Neural progenitor cell (in vitro differentiated cells): ENCODE measurements around the gene UROC1. TPM values are rescaled to one million over a fixed set of nuclear protein-coding genes. Genes with fewer than 3 reads are reported as not detected.

Experiments used
- DNase-seq: peaks from one replicate; pipeline ENCODE4 v3.0.0-alpha.2; 2016; ENCODE audit warnings: low spot score
- H2AFZ ChIP-seq: fragments of 200-600 bp; sonication (generic); replicated peaks from 2 replicates; pipeline ENCODE4 v1.6.1; 2016; ENCODE audit warnings: antibody characterized with exemption
- H3F3A ChIP-seq: fragments of 200-600 bp; sonication (generic); 2 replicates; pipeline ENCODE4 v1.6.1; 2016; ENCODE audit warnings: antibody characterized with exemption, low read depth
- H3K27ac ChIP-seq: fragments of 200-600 bp; sonication (generic); 2 replicates; pipeline ENCODE4 v1.5.1; 2016; ENCODE audit warnings: mild to moderate bottlenecking
- H3K27me3 ChIP-seq: fragments of 200-600 bp; sonication (generic); 2 replicates; pipeline ENCODE4 v1.6.1; 2016; ENCODE audit warnings: mild to moderate bottlenecking, moderate library complexity
- H3K36me3 ChIP-seq: fragments of 200-600 bp; sonication (generic); 2 replicates; pipeline ENCODE4 v1.5.1; 2016
- H3K4me1 ChIP-seq: fragments of 200-600 bp; sonication (generic); 2 replicates; pipeline ENCODE4 v1.6.1; 2016; ENCODE audit warnings: mixed run types
- H3K4me2 ChIP-seq: fragments of 200-600 bp; sonication (generic); 2 replicates; pipeline ENCODE4 v1.6.1; 2016
- H3K4me3 ChIP-seq: fragments of 200-600 bp; sonication (generic); 2 replicates; pipeline ENCODE4 v1.5.1; 2016
- H3K79me2 ChIP-seq: fragments of 200-600 bp; sonication (generic); 2 replicates; pipeline ENCODE4 v1.6.1; 2016; ENCODE audit warnings: low read depth
- H3K9ac ChIP-seq: fragments of 200-600 bp; sonication (generic); 2 replicates; pipeline ENCODE4 v1.6.1; 2016
- H3K9me3 ChIP-seq: fragments of 200-600 bp; sonication (generic); 2 replicates; pipeline ENCODE4 v1.5.1; 2016; ENCODE audit warnings: low read depth
- H4K20me1 ChIP-seq: fragments of 200-600 bp; sonication (generic); 2 replicates; pipeline ENCODE4 v1.6.1; 2016; ENCODE audit warnings: low read depth
- H3K27ac Mint-ChIP-seq: 3 replicates; pipeline ENCODE4 v1.8.0; 2021; ENCODE audit warnings: mixed read lengths
- H3K27me3 Mint-ChIP-seq: 2 replicates; pipeline ENCODE4 v1.8.0; 2022; ENCODE audit warnings: low read depth, mild to moderate bottlenecking, inconsistent platforms, moderate library complexity, mixed read lengths; ENCODE audit not compliant: insufficient read depth
- H3K36me3 Mint-ChIP-seq: 3 replicates; pipeline ENCODE4 v1.8.0; 2021; ENCODE audit warnings: mixed read lengths
- H3K4me1 Mint-ChIP-seq: 3 replicates; pipeline ENCODE4 v1.8.0; 2021; ENCODE audit warnings: mixed read lengths
- H3K4me3 Mint-ChIP-seq: 3 replicates; pipeline ENCODE4 v1.8.0; 2021; ENCODE audit warnings: mild to moderate bottlenecking, moderate library complexity, mixed read lengths
- H3K9me3 Mint-ChIP-seq: 3 replicates; pipeline ENCODE4 v1.8.0; 2020; ENCODE audit warnings: mixed read lengths
- CTCF ChIP-seq: fragments of 200-600 bp; sonication (generic); IDR thresholded peaks from 2 replicates; pipeline ENCODE4 v1.5.1; 2017; ENCODE audit warnings: antibody characterized with exemption, mild to moderate bottlenecking
- EZH2 ChIP-seq: fragments of 200-600 bp; sonication (generic); IDR thresholded peaks from 2 replicates; pipeline ENCODE4 v1.6.1; 2017; ENCODE audit warnings: antibody characterized with exemption, mild to moderate bottlenecking, moderate library complexity
- EZH2phosphoT487 ChIP-seq: fragments of 200-600 bp; sonication (generic); IDR thresholded peaks from 2 replicates; pipeline ENCODE4 v1.6.1; 2017; ENCODE audit warnings: antibody characterized with exemption
- total RNA-seq: library from RNA; depleted of rRNA; stranded (reverse); fragments of >200 nt; gene quantifications from 2 replicates; pipeline ENCODE4 v1.2.3, GENCODE V29; 2015; ENCODE audit warnings: low replicate concordance

UROC1 gene
- total RNA-seq, 1 donor from 2014 or later = not detected

GRCh38 chr3:126491221-126492013 is 26.2 kb downstream of the UROC1 start:
- Histone ChIP-seq H2AFZ (no peak overlapping the region), H3K4me3 (no peak overlapping the region), H3K27me3 (no peaks in the 10 kb centered on the region), H3K27ac (no peak overlapping the region), H3K9me3 (no peaks in the 10 kb centered on the region), H3K9ac (no peak overlapping the region), H3K4me2 (no peak overlapping the region), H3F3A (no peaks in the 10 kb centered on the region), H3K79me2 (no peaks in the 10 kb centered on the region), H4K20me1 (no peaks in the 10 kb centered on the region), H3K36me3 (no peaks in the 10 kb centered on the region), H3K4me1 (peaks cover 5% of the 10 kb centered on the region)
- Mint-ChIP-seq H3K4me3 (no peak overlapping the region), H3K4me1 (peaks cover 33% of the 10 kb centered on the region), H3K9me3 (no peaks in the 10 kb centered on the region), H3K27me3 (peaks cover 10% of the 10 kb centered on the region), H3K27ac (peak overlapping the region; percentile 95), H3K36me3 (no peaks in the 10 kb centered on the region)
- TF ChIP-seq EZH2phosphoT487 (no peak), CTCF (no peak), EZH2 (no peak)
- DNase-seq = no peak

- no peaks in the 10 kb centered on the region for H3K27me3 ChIP-seq
- H3F3A ChIP-seq = no peaks in the 10 kb centered on the region
- H3K4me1 ChIP-seq = peaks cover 5% of the 10 kb centered on the region
- Mint-ChIP-seq H3K27ac (no peak overlapping the region), H3K9me3 (no peaks in the 10 kb centered on the region), H3K27me3 (peaks cover 10% of the 10 kb centered on the region), H3K4me3 (no peak overlapping the region), H3K36me3 (no peaks in the 10 kb centered on the region), H3K4me1 (peaks cover 38% of the 10 kb centered on the region)
- no peak overlapping the region for H3K4me2 ChIP-seq
- H3K79me2 ChIP-seq = no peaks in the 10 kb centered on the region
- peak; percentile 31 for TF ChIP-seq CTCF
- TF ChIP-seq EZH2 = no peak
- no peak overlapping the region for H3K27ac ChIP-seq
- no peaks in the 10 kb centered on the region for H4K20me1 ChIP-seq
- DNase-seq = peak; percentile 50
- H3K36me3 ChIP-seq = no peaks in the 10 kb centered on the region
- H3K9ac ChIP-seq = no peak overlapping the region
- no peak overlapping the region for H3K4me3 ChIP-seq
- H3K9me3 ChIP-seq = no peaks in the 10 kb centered on the region
- no peak overlapping the region for H2AFZ ChIP-seq
Observed at GRCh38 chr3:126490619-126491018, 27.0 kb downstream of the UROC1 start.

- no peak overlapping the region for H2AFZ ChIP-seq
- H3K4me3 Mint-ChIP-seq = peak overlapping the region; percentile 42
Observed at GRCh38 chr3:126488886-126489569, 28.5 kb downstream of the UROC1 start.

More at GRCh38 chr3:126488886-126489569, 28.5 kb downstream of the UROC1 start:
- Histone ChIP-seq H3K27me3 (no peaks in the 10 kb centered on the region), H3K4me2 (no peak overlapping the region), H3K36me3 (no peaks in the 10 kb centered on the region), H3F3A (no peaks in the 10 kb centered on the region), H3K9ac (no peak overlapping the region), H3K27ac (no peak overlapping the region), H3K4me3 (no peak overlapping the region), H3K79me2 (no peaks in the 10 kb centered on the region), H3K4me1 (peaks cover 2% of the 10 kb centered on the region), H4K20me1 (no peaks in the 10 kb centered on the region), H3K9me3 (no peaks in the 10 kb centered on the region)
- Mint-ChIP-seq H3K36me3 (no peaks in the 10 kb centered on the region), H3K9me3 (no peaks in the 10 kb centered on the region), H3K27ac (peak overlapping the region; percentile 76), H3K27me3 (peaks cover 13% of the 10 kb centered on the region), H3K4me1 (peaks cover 44% of the 10 kb centered on the region)
- no peak for TF ChIP-seq EZH2phosphoT487
- no peak for TF ChIP-seq EZH2
- no peak for TF ChIP-seq CTCF
- no peak for DNase-seq
